Natural killer cell (primary cell): ENCODE measurements around the gene FAM186B. TPM values are rescaled to one million over a fixed set of nuclear protein-coding genes. Genes with fewer than 3 reads are reported as not detected.

Experiments
- ATAC-seq, 3 donors: fragments of 150-1000 bp in 2 of 3; fragments of 200-7000 bp in 1 of 3; cut with Tn5 transposase; 1 replicate in 1 of 3; 2 replicates in 2 of 3; pipeline ENCODE4 v1.10.0; 2021; ENCODE audit warnings: mild to moderate bottlenecking in 2 of 3, moderate library complexity in 2 of 3
- DNase-seq, 2 donors: peaks; one replicate each; pipeline versions ENCODE4 v3.0.0 to v3.0.0-alpha.2; 2013 to 2021; ENCODE audit warnings: mixed read lengths in 1 of 2
- H3K27ac ChIP-seq: one replicate; pipeline ENCODE4 v1.5.1; 2013; ENCODE audit warnings: mild to moderate bottlenecking, low read length
- H3K27me3 ChIP-seq: one replicate; pipeline ENCODE4 v1.6.1; 2013; ENCODE audit warnings: low read length; ENCODE audit not compliant: control insufficient read depth, insufficient read depth
- H3K36me3 ChIP-seq: one replicate; pipeline ENCODE4 v1.6.1; 2013; ENCODE audit warnings: low read length; ENCODE audit not compliant: control insufficient read depth, insufficient read depth
- H3K4me1 ChIP-seq: one replicate; pipeline ENCODE4 v1.6.1; 2013; ENCODE audit warnings: low read length; ENCODE audit not compliant: control insufficient read depth, insufficient read depth
- H3K4me3 ChIP-seq: one replicate; pipeline ENCODE4 v1.5.1; 2013; ENCODE audit warnings: low read length
- H3K9me3 ChIP-seq: one replicate; pipeline ENCODE4 v1.6.1; 2013; ENCODE audit warnings: low read length; ENCODE audit not compliant: control insufficient read depth, insufficient read depth
- H3K27ac Mint-ChIP-seq, 2 donors: one replicate each; pipeline ENCODE4 v1.8.0; 2022; ENCODE audit warnings: mild to moderate bottlenecking in 2 of 2, mixed read lengths in 2 of 2, moderate library complexity in 1 of 2
- H3K27me3 Mint-ChIP-seq, 2 donors: one replicate each; pipeline ENCODE4 v1.8.0; 2022; ENCODE audit warnings: low read depth in 2 of 2, mixed read lengths in 2 of 2
- H3K36me3 Mint-ChIP-seq: one replicate; pipeline ENCODE4 v1.8.0; 2022; ENCODE audit warnings: mixed read lengths
- H3K4me1 Mint-ChIP-seq, 2 donors: one replicate each; pipeline ENCODE4 v1.8.0; 2022; ENCODE audit warnings: mixed read lengths in 2 of 2
- H3K4me3 Mint-ChIP-seq: one replicate; pipeline ENCODE4 v1.8.0; 2022; ENCODE audit warnings: mild to moderate bottlenecking, moderate library complexity, mixed read lengths
- H3K9me3 Mint-ChIP-seq, 2 donors: one replicate each; pipeline ENCODE4 v1.8.0; 2022; ENCODE audit warnings: mixed read lengths in 2 of 2
- WGBS: methylation state at CpG from one replicate; pipeline ENCODE4 v1.1.7; 2013; ENCODE audit warnings: missing lambda C conversion rate; ENCODE audit not compliant: insufficient coverage; 5-methylcytosine and 5-hydroxymethylcytosine counted together
- intact Hi-C: fragments of 100-400 bp; cut with micrococcal nuclease; formaldehyde crosslinking; loops from one replicate; pipeline ENCODE4 v1.14.2; 2022
- total RNA-seq, 4 donors: library from RNA; stranded (reverse); fragments of 120-200 nt in 1 of 4; gene quantifications; one replicate each; pipeline versions ENCODE4 v1.2.3 to v1.2.4, GENCODE V29; 2013 to 2022
- TF ChIP-seq, protein P1 (sequence below): fragments of 200-600 bp; IDR thresholded peaks from one replicate; pipeline ENCODE4 v1.8.0; 2022; ENCODE audit warnings: antibody characterized with exemption

FAM186B gene
- total RNA-seq, 3 donors from 2014 or later (not counting 1 experiment from before 2014, with no cell fraction given) = 0.56 to 0.85 (median 0.77) TPM

DNA sequence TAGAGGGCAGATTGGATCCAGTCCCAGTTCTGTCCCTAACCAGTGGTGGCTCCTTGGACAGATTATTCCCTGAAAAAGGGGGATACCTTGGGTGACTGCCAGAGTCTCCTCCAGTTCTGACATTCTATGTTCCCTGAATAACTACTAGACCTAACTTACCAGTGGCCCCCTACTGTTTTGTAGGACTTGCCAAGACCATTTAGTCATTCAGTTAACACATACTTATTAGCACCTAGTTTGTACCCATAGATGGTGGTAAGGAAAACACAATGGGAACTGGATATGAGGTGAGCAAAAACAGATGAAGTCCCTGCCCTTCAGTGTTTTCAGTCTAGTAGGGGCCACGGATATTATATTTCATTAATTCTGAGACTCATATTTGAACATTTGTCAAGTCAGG is 21.4 kb upstream of the FAM186B start:
- intact Hi-C loops = no loop called here
- ATAC-seq (no peak), DNase-seq (no peak)
- Histone ChIP-seq H3K4me3 (no peak overlapping the region), H3K27ac (no peak overlapping the region), H3K27me3 (no peaks in the 10 kb centered on the region), H3K36me3 (no peaks in the 10 kb centered on the region), H3K9me3 (no peaks in the 10 kb centered on the region), H3K4me1 (peaks cover 12% of the 10 kb centered on the region)
- Mint-ChIP-seq H3K36me3 (no peaks in the 10 kb centered on the region), H3K27ac (no peak overlapping the region), H3K4me1 (peaks cover 7 to 9% of the 10 kb centered on the region in 2 donors), H3K27me3 (peaks cover 0 to 3% of the 10 kb centered on the region in 2 donors), H3K9me3 (no peaks in the 10 kb centered on the region), H3K4me3 (no peak overlapping the region)
- WGBS = no CpG with 5 or more reads among the region's 1 CpG
- TF ChIP-seq, protein P1, sequence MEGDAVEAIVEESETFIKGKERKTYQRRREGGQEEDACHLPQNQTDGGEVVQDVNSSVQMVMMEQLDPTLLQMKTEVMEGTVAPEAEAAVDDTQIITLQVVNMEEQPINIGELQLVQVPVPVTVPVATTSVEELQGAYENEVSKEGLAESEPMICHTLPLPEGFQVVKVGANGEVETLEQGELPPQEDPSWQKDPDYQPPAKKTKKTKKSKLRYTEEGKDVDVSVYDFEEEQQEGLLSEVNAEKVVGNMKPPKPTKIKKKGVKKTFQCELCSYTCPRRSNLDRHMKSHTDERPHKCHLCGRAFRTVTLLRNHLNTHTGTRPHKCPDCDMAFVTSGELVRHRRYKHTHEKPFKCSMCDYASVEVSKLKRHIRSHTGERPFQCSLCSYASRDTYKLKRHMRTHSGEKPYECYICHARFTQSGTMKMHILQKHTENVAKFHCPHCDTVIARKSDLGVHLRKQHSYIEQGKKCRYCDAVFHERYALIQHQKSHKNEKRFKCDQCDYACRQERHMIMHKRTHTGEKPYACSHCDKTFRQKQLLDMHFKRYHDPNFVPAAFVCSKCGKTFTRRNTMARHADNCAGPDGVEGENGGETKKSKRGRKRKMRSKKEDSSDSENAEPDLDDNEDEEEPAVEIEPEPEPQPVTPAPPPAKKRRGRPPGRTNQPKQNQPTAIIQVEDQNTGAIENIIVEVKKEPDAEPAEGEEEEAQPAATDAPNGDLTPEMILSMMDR = no peak

DNA sequence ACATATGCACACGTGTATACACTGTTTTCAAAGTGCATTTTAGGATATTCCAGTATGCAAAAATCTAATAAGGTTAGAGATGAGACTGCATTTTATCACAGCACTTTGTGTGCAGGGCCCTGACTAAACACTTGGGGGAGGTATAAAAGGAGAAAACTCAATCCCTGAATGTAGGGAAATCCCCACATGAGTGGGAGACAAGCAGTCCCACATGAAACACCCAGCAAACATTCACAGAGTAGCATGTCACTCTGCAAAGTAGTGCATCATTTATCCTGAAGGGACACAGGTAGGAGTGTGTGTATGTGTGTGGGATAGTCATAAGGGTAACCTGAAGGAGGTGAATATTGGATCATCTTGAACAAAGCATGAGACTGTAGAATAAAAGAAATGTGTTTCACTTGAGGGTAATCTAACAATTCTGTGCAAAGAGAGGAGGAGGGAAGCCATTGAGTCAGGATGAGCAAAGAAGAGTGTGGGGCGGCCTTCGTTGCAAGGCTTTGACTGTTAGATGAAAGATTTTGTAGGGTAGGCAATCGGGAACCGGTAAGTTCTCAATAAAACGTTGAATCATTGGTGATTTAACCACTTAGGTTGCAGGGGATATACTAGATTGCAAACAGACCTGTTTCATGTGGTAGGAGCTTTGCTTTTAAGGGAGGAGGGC is 20.9 kb upstream of the FAM186B start:
- Mint-ChIP-seq H3K36me3 (no peaks in the 10 kb centered on the region), H3K27me3 (peaks cover 0 to 3% of the 10 kb centered on the region in 2 donors), H3K27ac (no peak overlapping the region), H3K9me3 (no peaks in the 10 kb centered on the region), H3K4me1 (peaks cover 7 to 14% of the 10 kb centered on the region in 2 donors), H3K4me3 (no peak overlapping the region)
- Histone ChIP-seq H3K27ac (no peak overlapping the region), H3K36me3 (no peaks in the 10 kb centered on the region), H3K9me3 (no peaks in the 10 kb centered on the region), H3K27me3 (no peaks in the 10 kb centered on the region), H3K4me3 (no peak overlapping the region), H3K4me1 (peaks cover 18% of the 10 kb centered on the region)
- 82% methylated on average over 6 of the region's 6 CpGs for WGBS
- ATAC-seq = no peak
- DNase-seq = peak in 1 of 2 donors; percentile 67
- TF ChIP-seq, protein P1 = no peak
- intact Hi-C loops = no loop called here

DNA sequence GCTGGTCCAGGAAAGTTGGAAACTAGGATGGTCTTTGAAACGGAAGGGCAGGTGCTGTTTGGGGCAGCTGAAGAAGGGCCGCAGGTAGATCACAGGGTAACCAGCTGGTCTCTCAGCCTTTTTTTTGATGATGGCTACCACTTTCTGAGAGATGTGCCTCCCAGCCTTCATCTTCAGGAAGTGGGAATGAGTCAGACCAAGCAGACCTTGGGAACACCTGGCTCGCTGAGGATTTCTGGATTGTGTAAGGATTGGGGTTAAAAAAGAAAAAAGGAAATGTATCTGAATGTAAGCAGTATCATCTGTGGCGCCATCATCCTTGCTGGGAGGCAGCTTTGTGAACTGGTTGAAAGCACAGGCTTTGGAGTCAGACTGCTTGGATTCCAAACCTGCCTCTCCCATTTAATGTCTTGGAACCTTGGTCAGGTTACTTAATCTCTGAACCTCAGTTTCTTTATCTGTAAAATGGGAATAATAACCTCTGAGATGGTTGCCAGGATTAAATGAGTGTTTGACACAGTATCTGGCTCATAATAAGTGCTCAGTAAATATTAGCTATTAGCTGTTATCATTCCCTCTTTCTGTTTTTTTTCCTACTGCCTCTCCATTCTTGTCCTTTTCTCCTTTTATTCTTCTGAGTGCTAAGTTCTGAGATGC is 19.6 kb upstream of the FAM186B start:
- H3K27me3 Mint-ChIP-seq = peaks cover 0 to 3% of the 10 kb centered on the region in 2 donors
- TF ChIP-seq, protein P1 = no peak
- Histone ChIP-seq H3K36me3 (no peaks in the 10 kb centered on the region), H3K4me1 (peaks cover 22% of the 10 kb centered on the region), H3K9me3 (no peaks in the 10 kb centered on the region), H3K27me3 (no peaks in the 10 kb centered on the region), H3K27ac (no peak overlapping the region), H3K4me3 (no peak overlapping the region)
- DNase-seq (peak in 1 of 2 donors; percentile 24), ATAC-seq (no peak)
- H3K4me1 Mint-ChIP-seq = peaks cover 7 to 18% of the 10 kb centered on the region in 2 donors
- H3K4me3 Mint-ChIP-seq = no peak overlapping the region
- no peaks in the 10 kb centered on the region for H3K36me3 Mint-ChIP-seq
- H3K9me3 Mint-ChIP-seq = no peaks in the 10 kb centered on the region
- intact Hi-C loops = no loop called here
- 73% methylated on average over 4 of the region's 4 CpGs for WGBS
- H3K27ac Mint-ChIP-seq = peak overlapping the region in 1 of 2 donors; percentile 45
